GM23338 (cell line): ENCODE results near the gene PROP1. TPM values are rescaled to one million over a fixed set of nuclear protein-coding genes. Genes with fewer than 3 reads are reported as not detected.

ENCODE experiments used
- ATAC-seq: fragments of 200-7000 bp; cut with Tn5 transposase; 3 replicates; pipeline ENCODE4 v1.9.1; 2020
- DNase-seq: peaks from one replicate; pipeline ENCODE4 v3.0.0-alpha.2; 2015; ENCODE audit warnings: low spot score
- H2AFZ ChIP-seq: fragments of 200-600 bp; sonication (generic); 2 replicates; pipeline ENCODE4 v1.8.0; 2016; ENCODE audit warnings: antibody characterized with exemption, mild to moderate bottlenecking, moderate library complexity
- H3F3A ChIP-seq: fragments of 200-600 bp; sonication (generic); replicated peaks from 2 replicates; pipeline ENCODE4 v1.8.0; 2017; ENCODE audit warnings: antibody characterized with exemption, mixed run types, low read depth
- H3K27ac ChIP-seq: fragments of 200-600 bp; sonication (generic); 2 replicates; pipeline ENCODE4 v1.6.1; 2016; ENCODE audit warnings: low read depth
- H3K27me3 ChIP-seq: fragments of 200-600 bp; sonication (generic); 2 replicates; pipeline ENCODE4 v1.8.0; 2016; ENCODE audit warnings: mild to moderate bottlenecking, mixed run types, moderate library complexity; ENCODE audit not compliant: insufficient read depth
- H3K36me3 ChIP-seq: fragments of 200-600 bp; sonication (generic); 2 replicates; pipeline ENCODE4 v1.8.0; 2016; ENCODE audit warnings: mild to moderate bottlenecking; ENCODE audit not compliant: insufficient read depth
- H3K4me1 ChIP-seq: fragments of 200-600 bp; sonication (generic); 2 replicates; pipeline ENCODE4 v1.8.0; 2016; ENCODE audit warnings: mild to moderate bottlenecking, moderate library complexity; ENCODE audit not compliant: insufficient read depth
- H3K4me2 ChIP-seq: fragments of 200-600 bp; sonication (generic); 2 replicates; pipeline ENCODE4 v1.7.1; 2017; ENCODE audit warnings: mixed run types
- H3K4me3 ChIP-seq: fragments of 200-600 bp; sonication (generic); 2 replicates; pipeline ENCODE4 v1.6.1; 2016; ENCODE audit warnings: mixed run types
- H3K79me2 ChIP-seq: fragments of 200-600 bp; sonication (generic); replicated peaks from 2 replicates; pipeline ENCODE4 v1.8.0; 2017; ENCODE audit warnings: mild to moderate bottlenecking; ENCODE audit not compliant: insufficient read depth
- H3K9me2 ChIP-seq: fragments of 200-600 bp; sonication (generic); 2 replicates; pipeline ENCODE4 v1.8.0; 2017; ENCODE audit not compliant: insufficient read depth
- H4K20me1 ChIP-seq: fragments of 200-600 bp; sonication (generic); replicated peaks from 2 replicates; pipeline ENCODE4 v1.8.0; 2017; ENCODE audit warnings: mild to moderate bottlenecking; ENCODE audit not compliant: insufficient read depth
- H3K27ac Mint-ChIP-seq: 2 replicates; pipeline ENCODE4 v1.8.0; 2020; ENCODE audit warnings: inconsistent platforms, mild to moderate bottlenecking, moderate library complexity, mixed read lengths
- H3K27me3 Mint-ChIP-seq: 3 replicates; pipeline ENCODE4 v1.8.0; 2022; ENCODE audit warnings: low read depth, mild to moderate bottlenecking, moderate library complexity, mixed read lengths, inconsistent platforms; ENCODE audit not compliant: insufficient read depth, poor library complexity
- H3K36me3 Mint-ChIP-seq: 3 replicates; pipeline ENCODE4 v1.8.0; 2021; ENCODE audit warnings: low read depth, mild to moderate bottlenecking, inconsistent platforms, moderate library complexity, mixed read lengths
- H3K4me1 Mint-ChIP-seq: 3 replicates; pipeline ENCODE4 v1.8.0; 2020; ENCODE audit warnings: mild to moderate bottlenecking, inconsistent platforms, mixed read lengths
- H3K4me3 Mint-ChIP-seq: 3 replicates; pipeline ENCODE4 v1.8.0; 2021; ENCODE audit warnings: moderate library complexity, mild to moderate bottlenecking, inconsistent platforms, mixed read lengths
- H3K9me3 Mint-ChIP-seq: 3 replicates; pipeline ENCODE4 v1.8.0; 2020; ENCODE audit warnings: moderate library complexity, mild to moderate bottlenecking, inconsistent platforms, mixed read lengths
- CREB1 ChIP-seq: fragments of 250-450 bp; sonication (Bioruptor Pico); IDR thresholded peaks from 2 replicates; pipeline ENCODE4 v1.5.0; 2020; ENCODE audit warnings: low read depth, mild to moderate bottlenecking, moderate library complexity
- EZH2 ChIP-seq: fragments of 200-600 bp; sonication (generic); IDR thresholded peaks from one replicate; pipeline ENCODE4 v1.8.0; 2017; ENCODE audit warnings: antibody characterized with exemption, mild to moderate bottlenecking, low read depth; ENCODE audit not compliant: unreplicated experiment
- EZH2phosphoT487 ChIP-seq: fragments of 200-600 bp; sonication (generic); IDR thresholded peaks from one replicate; pipeline ENCODE4 v1.8.1; 2018; ENCODE audit warnings: antibody characterized with exemption; ENCODE audit not compliant: unreplicated experiment
- JUNB ChIP-seq: IDR thresholded peaks from one replicate; pipeline ENCODE4 v1.6.1; 2016; ENCODE audit warnings: antibody characterized with exemption; ENCODE audit not compliant: unreplicated experiment
- ZNF114 ChIP-seq: fragments of 250-450 bp; sonication (Bioruptor Pico); IDR thresholded peaks from 2 replicates; pipeline ENCODE4 v1.5.0; 2020; ENCODE audit warnings: mild to moderate bottlenecking, moderate library complexity
- ZNF331 ChIP-seq: fragments of 250-450 bp; sonication (Bioruptor Pico); IDR thresholded peaks from 2 replicates; pipeline ENCODE4 v1.5.0; 2020; ENCODE audit warnings: low read depth, mild to moderate bottlenecking, moderate library complexity
- polyA plus RNA-seq: library from polyadenylated mRNA; unstranded; fragments of >200 nt; fragmentation: Nextera tagmentation; extraction: Ambion mirVana; gene quantifications from 2 replicates; pipeline ENCODE4 v1.2.1, GENCODE V29; 2016
- total RNA-seq: library from RNA; depleted of rRNA; stranded (reverse); fragments of >200 nt; shearing (Covaris generic); gene quantifications from 2 replicates; pipeline ENCODE4 v1.2.3, GENCODE V29; 2014
- TF ChIP-seq, protein P1 (sequence below): IDR thresholded peaks from one replicate; pipeline ENCODE4 v1.6.1; 2018; ENCODE audit warnings: antibody characterized with exemption; ENCODE audit not compliant: unreplicated experiment
- TF ChIP-seq, protein P2 (sequence below): fragments of 250-450 bp; sonication (Bioruptor Pico); IDR thresholded peaks from 2 replicates; pipeline ENCODE4 v1.5.0; 2020; ENCODE audit warnings: mild to moderate bottlenecking, moderate library complexity
- TF ChIP-seq, protein P3 (sequence below): IDR thresholded peaks from 2 replicates; pipeline ENCODE4 v1.6.1; 2016; ENCODE audit warnings: antibody characterized with exemption

PROP1 gene
- total and polyA plus RNA-seq, 2 experiments from 2014 or later, result not detected

DNA sequence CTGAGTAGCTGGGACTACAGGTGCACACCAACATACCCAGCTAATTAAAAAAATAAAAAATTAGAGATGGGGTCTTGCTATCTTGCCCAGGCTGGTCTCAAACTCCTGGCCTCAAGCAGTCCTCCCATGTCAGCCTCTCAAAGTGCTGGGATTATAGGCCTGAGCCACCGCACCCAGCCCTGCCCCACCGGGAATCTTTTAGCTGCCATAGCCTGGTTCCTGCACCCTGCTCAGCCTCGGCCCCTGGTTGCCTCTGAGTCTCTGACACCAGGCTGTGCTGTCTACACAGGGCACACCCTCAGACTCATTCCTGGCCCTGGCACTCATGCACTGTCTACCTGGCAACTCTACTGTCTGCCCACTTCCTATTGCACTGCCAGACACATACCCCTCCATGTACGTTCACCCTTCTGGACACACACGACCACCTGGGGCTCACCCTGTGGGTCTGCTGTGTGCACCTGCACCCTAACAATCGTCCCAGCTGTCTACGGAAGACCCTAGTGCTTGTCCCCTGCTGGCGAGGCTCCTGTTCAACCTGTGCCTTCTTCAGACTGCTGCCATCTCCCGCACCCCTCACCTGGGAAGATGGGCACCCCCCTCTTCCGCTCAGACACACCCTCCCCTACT lies 1.4 kb downstream of the PROP1 start:
- no peaks in the 10 kb centered on the region for H3K36me3 Mint-ChIP-seq
- no peaks in the 10 kb centered on the region for H3K9me2 ChIP-seq
- no peaks in the 10 kb centered on the region for H3F3A ChIP-seq
- no peak overlapping the region for H3K4me3 ChIP-seq
- no peaks in the 10 kb centered on the region for H4K20me1 ChIP-seq
- H3K9me3 Mint-ChIP-seq, result no peaks in the 10 kb centered on the region
- H3K4me1 Mint-ChIP-seq, result peaks cover 16% of the 10 kb centered on the region
- TF ChIP-seq, protein P1, sequence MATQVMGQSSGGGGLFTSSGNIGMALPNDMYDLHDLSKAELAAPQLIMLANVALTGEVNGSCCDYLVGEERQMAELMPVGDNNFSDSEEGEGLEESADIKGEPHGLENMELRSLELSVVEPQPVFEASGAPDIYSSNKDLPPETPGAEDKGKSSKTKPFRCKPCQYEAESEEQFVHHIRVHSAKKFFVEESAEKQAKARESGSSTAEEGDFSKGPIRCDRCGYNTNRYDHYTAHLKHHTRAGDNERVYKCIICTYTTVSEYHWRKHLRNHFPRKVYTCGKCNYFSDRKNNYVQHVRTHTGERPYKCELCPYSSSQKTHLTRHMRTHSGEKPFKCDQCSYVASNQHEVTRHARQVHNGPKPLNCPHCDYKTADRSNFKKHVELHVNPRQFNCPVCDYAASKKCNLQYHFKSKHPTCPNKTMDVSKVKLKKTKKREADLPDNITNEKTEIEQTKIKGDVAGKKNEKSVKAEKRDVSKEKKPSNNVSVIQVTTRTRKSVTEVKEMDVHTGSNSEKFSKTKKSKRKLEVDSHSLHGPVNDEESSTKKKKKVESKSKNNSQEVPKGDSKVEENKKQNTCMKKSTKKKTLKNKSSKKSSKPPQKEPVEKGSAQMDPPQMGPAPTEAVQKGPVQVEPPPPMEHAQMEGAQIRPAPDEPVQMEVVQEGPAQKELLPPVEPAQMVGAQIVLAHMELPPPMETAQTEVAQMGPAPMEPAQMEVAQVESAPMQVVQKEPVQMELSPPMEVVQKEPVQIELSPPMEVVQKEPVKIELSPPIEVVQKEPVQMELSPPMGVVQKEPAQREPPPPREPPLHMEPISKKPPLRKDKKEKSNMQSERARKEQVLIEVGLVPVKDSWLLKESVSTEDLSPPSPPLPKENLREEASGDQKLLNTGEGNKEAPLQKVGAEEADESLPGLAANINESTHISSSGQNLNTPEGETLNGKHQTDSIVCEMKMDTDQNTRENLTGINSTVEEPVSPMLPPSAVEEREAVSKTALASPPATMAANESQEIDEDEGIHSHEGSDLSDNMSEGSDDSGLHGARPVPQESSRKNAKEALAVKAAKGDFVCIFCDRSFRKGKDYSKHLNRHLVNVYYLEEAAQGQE, result no peak
- no peak for TF ChIP-seq ZNF331 (CRISPR knock-in tag)
- TF ChIP-seq EZH2, result no peak
- no peak for TF ChIP-seq JUNB
- no peak for TF ChIP-seq ZNF114 (CRISPR knock-in tag)
- no peak for TF ChIP-seq CREB1 (CRISPR knock-in tag)
- TF ChIP-seq, protein P2, sequence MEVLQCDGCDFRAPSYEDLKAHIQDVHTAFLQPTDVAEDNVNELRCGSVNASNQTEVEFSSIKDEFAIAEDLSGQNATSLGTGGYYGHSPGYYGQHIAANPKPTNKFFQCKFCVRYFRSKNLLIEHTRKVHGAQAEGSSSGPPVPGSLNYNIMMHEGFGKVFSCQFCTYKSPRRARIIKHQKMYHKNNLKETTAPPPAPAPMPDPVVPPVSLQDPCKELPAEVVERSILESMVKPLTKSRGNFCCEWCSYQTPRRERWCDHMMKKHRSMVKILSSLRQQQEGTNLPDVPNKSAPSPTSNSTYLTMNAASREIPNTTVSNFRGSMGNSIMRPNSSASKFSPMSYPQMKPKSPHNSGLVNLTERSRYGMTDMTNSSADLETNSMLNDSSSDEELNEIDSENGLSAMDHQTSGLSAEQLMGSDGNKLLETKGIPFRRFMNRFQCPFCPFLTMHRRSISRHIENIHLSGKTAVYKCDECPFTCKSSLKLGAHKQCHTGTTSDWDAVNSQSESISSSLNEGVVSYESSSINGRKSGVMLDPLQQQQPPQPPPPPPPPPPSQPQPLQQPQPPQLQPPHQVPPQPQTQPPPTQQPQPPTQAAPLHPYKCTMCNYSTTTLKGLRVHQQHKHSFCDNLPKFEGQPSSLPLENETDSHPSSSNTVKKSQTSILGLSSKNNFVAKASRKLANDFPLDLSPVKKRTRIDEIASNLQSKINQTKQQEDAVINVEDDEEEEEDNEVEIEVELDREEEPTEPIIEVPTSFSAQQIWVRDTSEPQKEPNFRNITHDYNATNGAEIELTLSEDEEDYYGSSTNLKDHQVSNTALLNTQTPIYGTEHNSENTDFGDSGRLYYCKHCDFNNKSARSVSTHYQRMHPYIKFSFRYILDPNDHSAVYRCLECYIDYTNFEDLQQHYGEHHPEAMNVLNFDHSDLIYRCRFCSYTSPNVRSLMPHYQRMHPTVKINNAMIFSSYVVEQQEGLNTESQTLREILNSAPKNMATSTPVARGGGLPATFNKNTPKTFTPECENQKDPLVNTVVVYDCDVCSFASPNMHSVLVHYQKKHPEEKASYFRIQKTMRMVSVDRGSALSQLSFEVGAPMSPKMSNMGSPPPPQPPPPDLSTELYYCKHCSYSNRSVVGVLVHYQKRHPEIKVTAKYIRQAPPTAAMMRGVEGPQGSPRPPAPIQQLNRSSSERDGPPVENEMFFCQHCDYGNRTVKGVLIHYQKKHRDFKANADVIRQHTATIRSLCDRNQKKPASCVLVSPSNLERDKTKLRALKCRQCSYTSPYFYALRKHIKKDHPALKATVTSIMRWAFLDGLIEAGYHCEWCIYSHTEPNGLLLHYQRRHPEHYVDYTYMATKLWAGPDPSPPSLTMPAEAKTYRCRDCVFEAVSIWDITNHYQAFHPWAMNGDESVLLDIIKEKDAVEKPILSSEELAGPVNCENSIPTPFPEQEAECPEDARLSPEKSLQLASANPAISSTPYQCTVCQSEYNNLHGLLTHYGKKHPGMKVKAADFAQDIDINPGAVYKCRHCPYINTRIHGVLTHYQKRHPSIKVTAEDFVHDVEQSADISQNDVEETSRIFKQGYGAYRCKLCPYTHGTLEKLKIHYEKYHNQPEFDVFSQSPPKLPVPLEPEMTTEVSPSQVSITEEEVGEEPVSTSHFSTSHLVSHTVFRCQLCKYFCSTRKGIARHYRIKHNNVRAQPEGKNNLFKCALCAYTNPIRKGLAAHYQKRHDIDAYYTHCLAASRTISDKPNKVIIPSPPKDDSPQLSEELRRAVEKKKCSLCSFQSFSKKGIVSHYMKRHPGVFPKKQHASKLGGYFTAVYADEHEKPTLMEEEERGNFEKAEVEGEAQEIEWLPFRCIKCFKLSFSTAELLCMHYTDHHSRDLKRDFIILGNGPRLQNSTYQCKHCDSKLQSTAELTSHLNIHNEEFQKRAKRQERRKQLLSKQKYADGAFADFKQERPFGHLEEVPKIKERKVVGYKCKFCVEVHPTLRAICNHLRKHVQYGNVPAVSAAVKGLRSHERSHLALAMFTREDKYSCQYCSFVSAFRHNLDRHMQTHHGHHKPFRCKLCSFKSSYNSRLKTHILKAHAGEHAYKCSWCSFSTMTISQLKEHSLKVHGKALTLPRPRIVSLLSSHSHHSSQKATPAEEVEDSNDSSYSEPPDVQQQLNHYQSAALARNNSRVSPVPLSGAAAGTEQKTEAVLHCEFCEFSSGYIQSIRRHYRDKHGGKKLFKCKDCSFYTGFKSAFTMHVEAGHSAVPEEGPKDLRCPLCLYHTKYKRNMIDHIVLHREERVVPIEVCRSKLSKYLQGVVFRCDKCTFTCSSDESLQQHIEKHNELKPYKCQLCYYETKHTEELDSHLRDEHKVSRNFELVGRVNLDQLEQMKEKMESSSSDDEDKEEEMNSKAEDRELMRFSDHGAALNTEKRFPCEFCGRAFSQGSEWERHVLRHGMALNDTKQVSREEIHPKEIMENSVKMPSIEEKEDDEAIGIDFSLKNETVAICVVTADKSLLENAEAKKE, result no peak
- TF ChIP-seq EZH2phosphoT487, result no peak
- TF ChIP-seq, protein P3, sequence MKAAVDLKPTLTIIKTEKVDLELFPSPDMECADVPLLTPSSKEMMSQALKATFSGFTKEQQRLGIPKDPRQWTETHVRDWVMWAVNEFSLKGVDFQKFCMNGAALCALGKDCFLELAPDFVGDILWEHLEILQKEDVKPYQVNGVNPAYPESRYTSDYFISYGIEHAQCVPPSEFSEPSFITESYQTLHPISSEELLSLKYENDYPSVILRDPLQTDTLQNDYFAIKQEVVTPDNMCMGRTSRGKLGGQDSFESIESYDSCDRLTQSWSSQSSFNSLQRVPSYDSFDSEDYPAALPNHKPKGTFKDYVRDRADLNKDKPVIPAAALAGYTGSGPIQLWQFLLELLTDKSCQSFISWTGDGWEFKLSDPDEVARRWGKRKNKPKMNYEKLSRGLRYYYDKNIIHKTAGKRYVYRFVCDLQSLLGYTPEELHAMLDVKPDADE, result no peak
- ATAC-seq (no peak), DNase-seq (no peak)
- H3K27ac ChIP-seq, result no peak overlapping the region
- no peak overlapping the region for H3K4me3 Mint-ChIP-seq
- no peaks in the 10 kb centered on the region for H3K27me3 ChIP-seq
- H3K27me3 Mint-ChIP-seq, result peaks cover 14% of the 10 kb centered on the region
- H3K4me2 ChIP-seq, result no peak overlapping the region
- no peak overlapping the region for H2AFZ ChIP-seq
- H3K27ac Mint-ChIP-seq, result no peak overlapping the region
- no peaks in the 10 kb centered on the region for H3K79me2 ChIP-seq
- H3K36me3 ChIP-seq, result no peaks in the 10 kb centered on the region
- peaks cover 6% of the 10 kb centered on the region; the same call in 1 of the 2 replicates for H3K4me1 ChIP-seq
